ENCODE data around the gene PNCK. TPM values are rescaled to one million over a fixed set of nuclear protein-coding genes. Genes with fewer than 3 reads are reported as not detected.
"Not testable (repeated sequence)": the region's sequence is repeated elsewhere in the genome, so short reads cannot be mapped to it uniquely, and the experiment has no call there.

Gene PNCK
- total RNA-seq, 4 donors from 2014 or later: 0.46 to 0.60 TPM; not detected in 2

- DNase-seq (ENCODE audit: low spot score) (no peak), ATAC-seq (ENCODE audit: low FRiP score) (no peak)
- no peak for TF ChIP-seq CTCF (IDR thresholded peaks at IDR 0.05)
Observed at GRCh38 chrX:153709726-153710674, 36.4 kb upstream of the PNCK start.

GRCh38 chrX:153708415-153708814, 34.8 kb upstream of the PNCK start:
- ATAC-seq (ENCODE audit: low FRiP score): peak; percentile 41
- DNase-seq (ENCODE audit: low spot score): no peak
- TF ChIP-seq CTCF (IDR thresholded peaks at IDR 0.05): no peak

GRCh38 chrX:153707406-153707805, 33.8 kb upstream of the PNCK start:
- ATAC-seq (ENCODE audit: low FRiP score) (no peak), DNase-seq (ENCODE audit: low spot score) (no peak)
- TF ChIP-seq CTCF (IDR thresholded peaks at IDR 0.05): no peak

GRCh38 chrX:153706799-153707198, 33.2 kb upstream of the PNCK start:
- no peak for TF ChIP-seq CTCF (IDR thresholded peaks at IDR 0.05)
- ATAC-seq (ENCODE audit: low FRiP score) (no peak), DNase-seq (ENCODE audit: low spot score) (no peak)

GRCh38 chrX:153705403-153706060, 31.9 kb upstream of the PNCK start:
- not testable (repeated sequence) for ATAC-seq (ENCODE audit: low FRiP score); DNase-seq (ENCODE audit: low spot score)

- DNase-seq (ENCODE audit: low spot score); ATAC-seq (ENCODE audit: low FRiP score): not testable (repeated sequence)
Observed at GRCh38 chrX:153704631-153705402, 31.2 kb upstream of the PNCK start.

- ATAC-seq (ENCODE audit: low FRiP score) (no peak), DNase-seq (ENCODE audit: low spot score) (no peak)
- no peak for TF ChIP-seq CTCF (IDR thresholded peaks at IDR 0.05)
Observed at GRCh38 chrX:153704021-153704526, 30.5 kb upstream of the PNCK start.

All from omental fat pad (tissue), 4 donors.